GM19351 (cell line): ENCODE data around the gene PRKG2.
"Not testable (repeated sequence)": the region's sequence is repeated elsewhere in the genome, so short reads cannot be mapped to it uniquely, and the experiment has no call there.

Experiments
- ATAC-seq: cut with Tn5 transposase; IDR thresholded peaks from one replicate; pipeline ENCODE4 v1.9.1; 2021; ENCODE audit warnings: mild to moderate bottlenecking, moderate library complexity; ENCODE audit not compliant: unreplicated experiment

Gene PRKG2

DNA sequence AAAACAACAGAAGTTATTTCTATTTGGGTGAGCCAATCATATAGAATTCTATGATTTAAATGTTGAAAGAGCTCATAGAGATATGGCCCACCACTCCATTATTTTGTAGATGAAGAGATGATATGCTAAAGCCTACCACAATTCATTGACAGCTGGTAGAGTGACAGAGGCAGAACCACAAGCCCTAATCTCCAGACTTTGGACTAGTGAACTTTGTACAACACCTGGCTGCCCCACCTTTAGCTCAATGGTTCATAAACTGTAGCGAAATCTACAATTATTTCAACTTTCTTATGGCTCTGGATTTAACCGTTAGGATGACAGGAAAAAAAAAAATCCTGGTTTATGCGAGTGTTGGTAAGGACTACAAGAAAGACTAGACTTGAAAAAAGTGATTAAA lies 50.9 kb downstream of the PRKG2 start:
- ATAC-seq: no peak

DNA sequence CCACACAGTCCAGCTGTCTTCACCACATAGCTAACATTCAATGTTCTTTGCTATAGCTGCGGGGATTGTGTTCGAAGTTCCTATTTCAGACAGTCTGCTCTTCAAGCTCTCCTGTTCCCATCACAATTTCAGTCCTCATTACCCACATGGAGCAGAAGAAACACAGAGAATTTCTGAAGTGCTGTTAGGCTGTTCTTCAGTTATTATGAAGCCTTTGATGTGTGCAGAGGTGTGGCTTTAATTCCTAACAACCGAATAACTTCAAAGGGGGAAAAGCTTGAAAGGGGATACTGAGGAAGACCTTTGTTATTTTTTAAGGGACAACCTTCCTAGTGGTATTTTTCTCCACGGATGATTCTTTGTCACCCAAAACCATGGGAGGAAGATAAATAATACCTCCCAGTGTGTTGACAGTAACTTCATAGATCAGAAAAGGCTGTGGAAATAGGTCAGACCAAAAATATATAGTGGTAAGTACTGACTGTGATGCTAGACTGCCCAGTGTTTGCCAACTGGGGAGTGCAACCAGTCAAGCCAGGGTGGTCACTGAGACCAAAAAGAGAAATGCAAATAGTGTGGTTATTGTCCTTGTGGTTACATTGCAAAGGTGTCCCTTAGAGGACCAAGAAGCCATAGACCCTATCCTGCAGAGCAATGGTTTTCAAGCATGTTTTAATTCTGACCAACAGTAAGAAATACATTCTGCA lies 52.1 kb downstream of the PRKG2 start:
- ATAC-seq: no peak

DNA sequence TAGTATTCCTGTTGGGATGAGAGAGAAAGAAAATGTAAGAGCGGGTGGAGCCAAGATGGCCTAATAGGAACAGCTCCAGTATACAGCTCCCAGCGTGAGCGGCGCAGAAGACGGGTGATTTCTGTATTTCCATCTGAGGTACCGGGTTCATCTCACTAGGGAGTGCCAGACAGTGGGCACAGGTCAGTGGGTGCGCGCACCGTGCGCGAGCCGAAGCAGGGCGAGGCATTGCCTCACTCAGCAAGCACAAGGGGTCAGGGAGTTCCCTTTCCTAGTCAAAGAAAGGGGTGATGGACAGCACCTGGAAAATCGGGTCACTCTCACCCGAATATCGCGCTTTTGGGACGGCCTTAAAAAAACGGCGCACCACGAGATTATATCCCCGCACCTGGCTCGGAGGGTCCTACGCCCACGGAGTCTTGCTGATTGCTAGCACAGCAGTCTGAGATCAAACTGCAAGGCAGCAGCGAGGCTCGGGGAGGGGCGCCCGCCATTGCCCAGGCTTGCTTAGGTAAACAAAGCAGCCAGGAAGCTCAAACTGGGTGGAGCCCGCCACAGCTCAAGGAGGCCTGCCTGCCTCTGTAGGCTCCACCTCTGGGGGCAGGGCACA lies 61.2 kb downstream of the PRKG2 start:
- not testable (repeated sequence) for ATAC-seq

DNA sequence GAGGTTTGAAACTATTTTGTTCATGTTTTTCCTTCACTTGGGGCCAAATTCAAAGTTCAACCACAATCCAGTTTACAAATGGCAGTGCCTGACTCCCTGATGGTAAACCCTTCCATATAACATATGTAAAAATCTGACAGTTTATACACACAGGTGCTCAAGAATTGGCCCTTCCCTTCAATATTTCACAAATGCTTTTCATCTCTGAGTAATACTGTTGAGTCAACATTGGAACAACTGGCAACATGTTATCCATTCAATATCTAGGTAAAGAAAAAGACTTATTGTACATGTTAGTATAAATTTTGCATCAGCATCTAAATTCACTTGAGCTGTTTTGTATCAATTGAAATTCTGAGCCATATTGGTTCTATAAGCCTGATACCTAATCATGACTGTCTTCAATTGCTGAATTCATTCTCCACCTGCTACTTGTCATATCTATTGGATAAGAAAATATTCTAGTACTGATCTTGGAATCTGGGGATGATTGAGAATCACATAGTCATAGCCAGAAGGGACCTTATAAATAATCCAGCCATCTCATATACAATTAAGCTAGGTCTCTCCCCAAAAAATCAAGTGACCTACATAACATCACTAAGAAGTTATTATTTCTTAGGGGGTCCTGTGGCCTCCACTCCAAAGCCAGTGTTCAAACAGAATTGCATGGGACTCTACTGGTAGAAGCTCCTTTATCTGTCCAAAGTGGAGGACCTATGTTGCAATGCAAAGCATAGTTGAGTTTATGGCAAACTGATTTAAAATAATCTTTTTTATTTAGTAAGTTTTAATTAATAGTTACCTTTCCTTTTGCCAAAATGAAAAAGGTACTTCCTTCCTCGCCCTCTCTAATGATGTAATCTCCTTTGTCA lies 61.9 kb downstream of the PRKG2 start:
- no peak for ATAC-seq

DNA sequence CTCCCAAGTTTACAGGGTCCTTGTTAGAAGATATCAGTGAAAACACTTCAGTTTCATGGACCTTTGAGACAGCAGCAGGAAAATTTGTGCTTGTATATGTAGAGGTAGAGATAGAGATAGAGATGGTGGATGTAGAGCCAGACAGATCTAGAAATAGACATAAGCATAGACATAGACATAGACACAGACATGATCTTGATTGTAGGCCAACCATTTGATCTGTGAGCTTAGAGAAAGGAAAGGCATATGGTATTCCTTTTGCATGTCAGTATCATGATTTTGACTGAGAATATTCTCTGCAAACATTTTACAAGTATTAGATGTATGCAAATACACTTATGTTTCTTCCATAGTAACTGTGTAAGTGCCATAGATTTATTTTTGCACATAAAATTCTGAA lies 65.0 kb downstream of the PRKG2 start:
- no peak for ATAC-seq

DNA sequence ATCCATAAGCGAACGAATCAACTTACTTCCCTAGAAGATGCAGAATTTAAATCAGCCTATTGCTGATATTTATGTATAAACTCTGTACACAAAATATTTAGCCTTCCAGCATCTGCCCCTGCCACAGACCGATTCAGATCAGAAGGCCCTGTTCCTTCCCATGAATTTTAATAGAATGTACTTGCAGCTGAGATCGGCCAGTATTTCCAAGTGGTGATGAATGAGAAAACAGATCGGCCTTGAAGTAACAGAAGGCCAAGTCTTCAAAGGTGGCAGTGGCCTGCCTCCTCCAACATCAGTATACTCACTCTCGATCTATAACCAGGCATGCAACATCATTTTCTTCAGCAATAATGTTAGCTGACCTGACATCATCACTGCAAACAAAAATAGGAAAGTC lies 66.4 kb downstream of the PRKG2 start:
- no peak for ATAC-seq

DNA sequence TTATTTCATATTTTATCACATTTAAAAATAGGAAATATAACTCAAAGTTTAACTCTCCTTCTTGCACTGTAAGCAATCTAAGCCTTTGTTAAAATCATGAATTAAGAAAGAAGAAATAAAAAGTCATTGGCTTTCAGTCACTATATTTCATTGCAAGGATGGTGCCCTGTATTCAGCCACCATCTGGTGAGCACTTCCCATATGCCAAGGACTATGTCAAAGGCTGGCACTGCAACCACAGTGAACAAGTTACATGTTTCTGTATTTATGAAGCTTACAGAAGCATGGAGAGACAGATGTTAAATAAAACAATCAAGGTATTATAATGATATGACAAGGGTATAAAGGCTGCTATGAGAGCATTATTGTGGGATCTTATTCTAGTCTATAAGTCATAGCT lies 68.6 kb downstream of the PRKG2 start:
- ATAC-seq: no peak

DNA sequence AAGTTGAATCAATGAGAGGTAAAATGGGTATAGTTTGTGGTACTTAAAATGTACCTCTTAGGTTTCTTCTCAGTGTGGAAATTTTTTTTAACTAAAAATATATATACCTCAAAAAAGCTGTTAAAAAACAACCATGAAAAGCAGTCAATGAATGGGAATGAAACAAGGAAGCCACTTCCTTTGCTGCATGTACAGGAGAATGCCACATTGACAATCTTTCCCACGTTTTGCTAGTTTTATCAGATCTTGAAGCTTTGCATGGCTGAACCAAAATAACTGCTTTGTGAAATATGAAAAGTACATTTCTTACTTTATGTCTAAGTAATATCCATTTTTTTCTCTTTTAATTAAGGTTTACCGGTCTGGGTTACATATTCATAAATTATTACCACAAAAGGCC lies 71.8 kb downstream of the PRKG2 start:
- ATAC-seq: no peak

DNA sequence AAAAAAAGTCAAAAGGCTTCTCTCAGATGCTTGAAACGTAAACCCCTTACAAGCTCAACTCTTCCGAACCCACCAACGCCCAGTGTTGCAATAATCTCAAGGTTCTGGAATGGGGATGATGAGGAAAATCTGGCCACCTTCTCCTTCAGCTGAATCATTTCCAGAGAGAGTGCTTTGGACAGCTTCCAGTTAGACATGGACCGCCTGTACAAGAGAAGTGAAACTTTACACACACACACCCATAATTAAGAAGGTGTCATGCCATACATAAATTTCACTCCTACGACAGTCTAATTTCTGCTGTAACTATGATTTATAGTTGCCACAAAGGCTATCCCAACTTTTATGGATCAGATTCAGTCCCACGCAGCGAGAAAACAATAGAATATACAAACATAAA lies 72.3 kb downstream of the PRKG2 start:
- no peak for ATAC-seq

DNA sequence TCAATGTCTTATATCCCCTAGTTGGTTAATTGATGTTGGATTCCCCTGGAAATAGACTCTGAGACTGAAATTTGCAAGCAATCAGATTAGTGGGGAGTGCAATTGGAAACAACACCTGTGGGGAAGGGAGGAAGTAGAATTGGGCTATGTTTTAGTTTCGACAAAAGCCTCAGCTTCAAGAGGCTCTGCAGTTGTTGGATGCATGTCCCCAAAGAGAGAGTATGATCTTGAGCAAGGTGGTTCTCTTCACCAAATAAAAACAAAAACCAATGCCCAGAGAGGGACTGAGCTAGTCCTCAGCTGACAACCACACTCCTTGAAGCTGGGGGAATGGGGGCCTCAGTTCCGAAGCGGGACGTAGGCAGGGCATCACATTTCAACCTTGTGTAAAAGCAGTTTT lies 77.1 kb downstream of the PRKG2 start:
- no peak for ATAC-seq

DNA sequence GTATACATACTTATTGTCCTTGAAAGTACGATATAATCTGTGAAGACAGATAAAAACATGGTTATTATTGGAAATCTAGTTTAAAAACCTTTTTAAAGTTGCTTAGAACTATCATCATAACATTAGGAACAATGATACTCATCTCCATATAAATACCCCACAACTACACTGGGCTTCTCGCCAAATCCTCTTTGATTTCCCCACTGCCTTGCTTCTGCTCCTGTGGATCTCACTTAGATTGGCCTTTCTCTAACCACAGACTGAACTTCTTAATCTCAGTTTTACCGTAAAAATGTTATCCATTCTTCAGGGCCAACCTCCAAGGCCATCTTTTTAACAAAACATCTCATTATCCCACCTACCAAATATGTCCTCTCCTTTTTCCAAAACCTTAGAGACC lies 77.6 kb downstream of the PRKG2 start:
- no peak for ATAC-seq

DNA sequence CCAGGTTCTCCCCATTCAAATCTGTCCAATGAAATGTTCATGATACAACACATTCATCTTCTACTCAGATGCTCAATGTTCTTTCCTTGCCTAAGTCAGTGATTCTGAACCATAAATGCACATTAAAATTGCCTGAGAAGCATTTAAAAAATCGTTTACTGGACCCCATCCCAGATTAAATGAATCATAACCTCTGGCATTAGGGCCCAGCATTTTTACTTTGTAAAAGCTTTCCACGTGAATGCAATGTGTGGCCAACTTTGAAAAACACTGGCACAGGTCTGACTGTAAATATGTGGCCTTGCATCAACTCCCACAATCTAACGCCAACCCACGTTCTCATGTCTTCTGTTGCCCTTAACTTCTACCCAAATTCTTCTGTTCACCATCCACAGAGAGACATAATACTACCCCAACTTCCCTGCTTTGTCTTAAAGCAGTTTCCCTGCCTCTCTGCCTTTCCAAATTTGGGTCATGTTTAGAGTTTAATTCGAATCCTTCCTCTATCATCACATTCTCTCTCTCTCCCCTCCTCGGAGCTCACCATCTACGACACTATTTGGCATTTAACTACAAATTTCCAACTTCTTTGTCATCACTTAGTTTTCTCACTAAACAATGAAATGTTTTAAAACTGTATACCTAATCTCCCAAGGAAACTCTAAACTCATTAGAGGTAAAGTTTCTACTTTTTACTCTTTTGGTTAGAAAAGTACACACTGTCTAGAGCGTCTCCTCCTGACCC lies 78.7 kb downstream of the PRKG2 start:
- ATAC-seq: no peak

DNA sequence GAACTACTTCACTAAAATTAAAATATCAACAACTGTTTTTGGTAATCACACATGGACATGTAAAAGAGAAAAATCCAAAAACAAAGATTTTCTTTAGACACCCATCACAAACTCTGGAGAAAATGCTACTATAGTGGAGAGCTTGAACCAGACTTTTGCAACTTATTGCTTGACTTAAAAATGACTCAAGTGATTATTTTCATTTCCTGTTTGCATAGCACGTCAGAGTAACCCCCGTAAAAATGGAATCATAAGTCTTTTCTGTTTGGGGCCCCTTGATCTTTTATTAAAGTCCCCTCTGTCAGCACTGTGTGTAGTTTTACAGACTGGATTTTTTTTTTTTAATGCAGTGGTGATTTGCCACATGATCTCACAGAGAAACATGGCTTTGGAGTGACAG lies 79.5 kb downstream of the PRKG2 start:
- no peak for ATAC-seq

DNA sequence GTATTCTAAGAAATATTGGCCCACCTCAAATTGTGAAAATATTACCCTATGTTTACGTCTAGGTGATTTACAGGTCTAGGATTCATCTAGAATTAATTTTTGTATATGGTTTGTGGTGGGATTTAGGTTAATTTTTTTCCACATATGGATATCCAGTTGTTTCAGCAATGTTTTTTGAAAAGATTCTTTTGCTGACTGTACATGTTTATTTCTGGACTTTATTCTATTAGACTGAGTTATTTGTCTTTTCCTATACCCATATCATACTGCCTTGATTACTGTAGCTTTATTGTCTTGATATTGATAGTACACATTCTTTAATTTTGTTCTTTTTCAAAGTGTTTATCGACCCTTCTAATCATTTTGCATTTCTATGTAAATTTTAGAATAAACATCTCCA lies 83.5 kb downstream of the PRKG2 start:
- no peak for ATAC-seq

DNA sequence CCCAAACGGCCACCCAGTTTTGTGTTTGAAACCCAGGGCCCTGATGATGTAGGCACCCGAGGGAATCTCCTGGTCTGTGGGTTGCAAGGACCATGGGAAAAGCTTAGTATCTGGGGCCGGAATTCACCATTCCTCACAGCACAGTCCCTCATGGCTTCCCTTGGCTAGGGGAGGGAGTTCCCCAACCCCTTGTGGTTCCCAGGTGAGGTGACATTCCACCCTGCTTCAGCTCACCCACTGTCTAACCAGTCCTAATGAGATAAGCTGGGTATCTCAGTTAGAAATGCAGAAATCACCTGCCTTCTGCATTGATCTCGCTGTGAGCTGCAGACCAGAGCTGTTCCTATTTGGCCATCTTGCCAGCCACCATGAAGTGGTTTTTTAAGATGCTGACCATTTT lies 84.0 kb downstream of the PRKG2 start:
- ATAC-seq: no peak

DNA sequence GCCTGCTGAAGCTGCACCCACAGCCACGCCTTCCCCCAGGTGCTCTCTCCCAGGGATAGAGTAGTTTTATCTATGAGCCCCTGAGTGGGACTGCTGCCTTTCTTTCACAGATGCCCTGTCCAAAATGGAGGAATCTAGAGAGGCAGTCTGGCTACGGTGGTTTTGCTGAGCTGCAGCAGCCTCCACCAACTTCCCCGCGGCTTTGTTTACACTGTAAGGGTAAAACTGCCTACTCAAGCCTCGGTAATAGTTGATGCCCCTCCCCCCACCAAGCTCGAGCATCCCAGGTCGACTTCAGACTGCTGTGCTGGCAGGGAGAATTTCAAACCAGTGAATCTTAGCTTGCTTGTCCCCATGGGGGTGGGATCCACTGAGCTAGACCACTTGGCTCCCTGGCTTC lies 84.5 kb downstream of the PRKG2 start:
- no peak for ATAC-seq

DNA sequence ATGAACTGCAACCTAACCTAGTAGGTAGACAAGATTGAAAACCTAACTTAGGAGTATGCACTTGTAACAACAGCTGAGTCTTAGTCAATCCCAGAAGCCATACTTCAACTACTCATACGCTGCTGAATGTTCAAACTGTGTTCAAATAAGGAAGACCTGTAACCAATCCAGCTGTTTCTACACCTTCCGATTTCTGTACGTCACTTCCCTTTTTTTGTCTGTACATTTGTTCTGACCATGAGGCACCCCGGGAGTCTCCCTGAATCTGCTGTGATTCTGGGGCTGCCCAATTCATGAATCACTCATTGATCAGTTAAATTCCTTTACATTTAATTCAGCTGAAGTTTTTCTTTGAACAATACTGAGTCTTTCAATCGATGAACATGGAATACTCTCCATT lies 95.0 kb downstream of the PRKG2 start:
- ATAC-seq: no peak

DNA sequence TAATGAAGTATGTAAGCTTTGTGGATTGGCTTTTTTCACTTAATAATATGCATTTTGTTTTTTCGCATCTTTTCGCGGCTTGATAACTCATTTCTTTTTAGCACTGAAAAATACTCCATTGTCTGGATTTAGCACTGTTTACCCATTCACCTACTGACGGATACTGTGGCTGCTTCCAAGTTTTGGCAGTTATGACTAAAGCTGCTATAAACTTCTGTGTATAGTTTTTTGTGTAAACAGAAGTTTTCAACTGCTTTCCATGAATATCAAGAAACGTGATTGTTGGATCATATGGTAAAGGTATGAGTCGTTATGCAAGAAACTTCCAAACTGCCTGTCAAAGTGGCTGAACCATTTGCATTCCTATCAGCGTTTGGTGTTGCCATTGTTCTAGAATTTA lies 96.9 kb downstream of the PRKG2 start:
- ATAC-seq: no peak

DNA sequence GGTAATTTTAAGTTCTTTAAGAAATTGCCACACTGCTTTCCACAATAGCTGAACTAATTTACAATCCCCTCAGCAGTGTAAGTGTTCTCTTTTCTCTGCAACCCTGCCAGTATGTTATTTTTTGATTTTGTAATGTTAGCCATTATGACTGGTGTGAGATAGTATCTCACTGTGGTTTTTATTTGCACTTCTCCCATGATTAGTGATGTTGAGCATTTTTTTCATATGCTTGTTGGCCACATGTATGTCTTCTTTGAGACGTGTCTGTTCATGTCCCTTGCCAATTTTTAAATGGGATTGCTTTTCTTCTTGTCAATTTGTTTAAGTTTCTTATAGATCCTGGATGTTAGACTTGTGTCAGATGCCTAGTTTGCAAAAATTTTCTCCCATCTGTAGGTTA lies 98.5 kb downstream of the PRKG2 start:
- no peak for ATAC-seq

DNA sequence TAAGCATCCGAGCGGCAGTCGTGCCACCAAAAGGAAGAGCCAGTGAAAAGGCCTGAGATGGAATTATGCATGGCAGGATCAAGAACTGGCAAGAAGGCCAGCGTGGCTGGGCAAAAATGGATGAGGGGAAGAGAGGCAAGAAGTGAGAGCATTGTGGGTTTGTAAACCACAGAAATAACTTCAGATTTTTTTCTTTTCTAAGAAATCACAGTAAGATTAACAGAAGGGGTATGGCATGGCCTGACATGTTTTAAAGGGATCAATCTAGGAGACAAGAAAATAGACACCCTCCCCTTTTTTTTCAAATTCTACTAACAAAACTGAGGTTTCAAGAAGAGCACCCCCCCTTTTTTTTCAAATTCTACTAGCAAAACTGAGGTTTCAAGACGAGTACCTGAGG lies 102.0 kb downstream of the PRKG2 start:
- no peak for ATAC-seq

DNA sequence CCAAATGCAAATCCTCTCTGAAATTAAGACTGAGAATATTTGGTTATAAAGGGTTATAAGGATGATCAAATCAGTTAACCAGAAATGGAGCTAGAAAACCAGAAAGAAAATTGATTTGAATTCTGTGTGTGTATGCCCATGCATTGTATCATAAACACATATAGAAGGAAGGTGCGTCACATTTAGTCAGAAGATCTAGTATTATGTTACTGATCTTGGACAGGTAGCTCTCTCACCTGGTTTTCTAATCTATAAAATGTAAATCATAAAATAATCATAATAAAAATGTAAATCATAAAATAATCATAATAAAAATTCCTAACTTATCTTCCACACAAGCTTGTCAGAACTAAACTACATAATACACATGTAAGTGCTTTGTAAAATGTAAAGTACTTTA lies 105.7 kb downstream of the PRKG2 start:
- ATAC-seq: no peak
